Peyer's patch (tissue), 4 donors: ENCODE results near the gene IQCH.

Experiments used
- POLR2A ChIP-seq, 2 donors: fragments of 450-650 bp; IDR thresholded peaks; one replicate each; pipeline ENCODE4 v1.5.1; 2017; ENCODE audit warnings: antibody characterized with exemption in 2 of 2, mild to moderate bottlenecking in 2 of 2, moderate library complexity in 2 of 2
- TF ChIP-seq, protein P1 (sequence below), 6 experiments: fragments of 450-650 bp in 4 of 6; fragments of 200-600 bp in 2 of 6; sonication (generic) in 1 of 6; IDR thresholded peaks; one replicate each; pipeline ENCODE4 v1.5.1; 2017 to 2019; ENCODE audit warnings: antibody characterized with exemption in 6 of 6, mild to moderate bottlenecking in 3 of 6, moderate library complexity in 1 of 6

DNA sequence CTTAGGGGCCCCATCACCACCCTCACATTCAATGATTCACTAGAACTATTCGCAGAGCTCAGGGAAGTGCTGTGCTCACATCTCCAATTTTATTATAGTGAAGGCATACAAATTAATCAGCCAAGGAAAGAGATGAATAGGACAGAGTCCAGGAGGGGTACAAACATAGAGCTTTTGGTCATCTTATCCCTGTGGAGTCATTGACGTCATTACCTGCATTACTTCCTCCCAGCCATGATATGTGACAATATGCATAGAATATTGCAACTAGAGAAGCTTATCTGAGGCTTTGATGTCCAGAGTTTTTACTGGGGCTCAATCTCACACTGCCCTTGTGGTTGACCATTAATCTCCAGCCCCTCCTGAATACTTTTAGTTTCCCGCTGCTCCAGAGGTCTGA lies 1.5 kb downstream of the IQCH start:
- TF ChIP-seq POLR2A (IDR thresholded peaks at IDR 0.05) = no peak
- TF ChIP-seq, protein P1, sequence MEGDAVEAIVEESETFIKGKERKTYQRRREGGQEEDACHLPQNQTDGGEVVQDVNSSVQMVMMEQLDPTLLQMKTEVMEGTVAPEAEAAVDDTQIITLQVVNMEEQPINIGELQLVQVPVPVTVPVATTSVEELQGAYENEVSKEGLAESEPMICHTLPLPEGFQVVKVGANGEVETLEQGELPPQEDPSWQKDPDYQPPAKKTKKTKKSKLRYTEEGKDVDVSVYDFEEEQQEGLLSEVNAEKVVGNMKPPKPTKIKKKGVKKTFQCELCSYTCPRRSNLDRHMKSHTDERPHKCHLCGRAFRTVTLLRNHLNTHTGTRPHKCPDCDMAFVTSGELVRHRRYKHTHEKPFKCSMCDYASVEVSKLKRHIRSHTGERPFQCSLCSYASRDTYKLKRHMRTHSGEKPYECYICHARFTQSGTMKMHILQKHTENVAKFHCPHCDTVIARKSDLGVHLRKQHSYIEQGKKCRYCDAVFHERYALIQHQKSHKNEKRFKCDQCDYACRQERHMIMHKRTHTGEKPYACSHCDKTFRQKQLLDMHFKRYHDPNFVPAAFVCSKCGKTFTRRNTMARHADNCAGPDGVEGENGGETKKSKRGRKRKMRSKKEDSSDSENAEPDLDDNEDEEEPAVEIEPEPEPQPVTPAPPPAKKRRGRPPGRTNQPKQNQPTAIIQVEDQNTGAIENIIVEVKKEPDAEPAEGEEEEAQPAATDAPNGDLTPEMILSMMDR (IDR thresholded peaks at IDR 0.05) = no peak
